GM06990 (cell line): ENCODE measurements around the gene LPP.

Experiments used
- DNase-seq: peaks from one replicate; pipeline ENCODE4 v3.0.0-alpha.2; 2011; ENCODE audit not compliant: insufficient read length; ENCODE audit errors: extremely low read depth
- H3K27me3 ChIP-seq: replicated peaks from 2 replicates; pipeline ENCODE4 v1.6.0; 2011; ENCODE audit warnings: low read length; ENCODE audit not compliant: control insufficient read depth, insufficient read depth
- H3K36me3 ChIP-seq: 2 replicates; pipeline ENCODE4 v1.5.1; 2011; ENCODE audit warnings: low read length; ENCODE audit not compliant: control insufficient read depth, insufficient read depth
- H3K4me3 ChIP-seq: replicated peaks from 2 replicates; pipeline ENCODE4 v1.5.1; 2011; ENCODE audit warnings: low read depth, mild to moderate bottlenecking, control low read depth, low read length
- CTCF ChIP-seq: IDR thresholded peaks from 2 replicates; pipeline ENCODE4 v1.5.1; 2011; ENCODE audit warnings: low read length, control low read depth, mild to moderate bottlenecking, inconsistent platforms; ENCODE audit not compliant: insufficient read depth, poor library complexity, severe bottlenecking

Gene LPP

DNA sequence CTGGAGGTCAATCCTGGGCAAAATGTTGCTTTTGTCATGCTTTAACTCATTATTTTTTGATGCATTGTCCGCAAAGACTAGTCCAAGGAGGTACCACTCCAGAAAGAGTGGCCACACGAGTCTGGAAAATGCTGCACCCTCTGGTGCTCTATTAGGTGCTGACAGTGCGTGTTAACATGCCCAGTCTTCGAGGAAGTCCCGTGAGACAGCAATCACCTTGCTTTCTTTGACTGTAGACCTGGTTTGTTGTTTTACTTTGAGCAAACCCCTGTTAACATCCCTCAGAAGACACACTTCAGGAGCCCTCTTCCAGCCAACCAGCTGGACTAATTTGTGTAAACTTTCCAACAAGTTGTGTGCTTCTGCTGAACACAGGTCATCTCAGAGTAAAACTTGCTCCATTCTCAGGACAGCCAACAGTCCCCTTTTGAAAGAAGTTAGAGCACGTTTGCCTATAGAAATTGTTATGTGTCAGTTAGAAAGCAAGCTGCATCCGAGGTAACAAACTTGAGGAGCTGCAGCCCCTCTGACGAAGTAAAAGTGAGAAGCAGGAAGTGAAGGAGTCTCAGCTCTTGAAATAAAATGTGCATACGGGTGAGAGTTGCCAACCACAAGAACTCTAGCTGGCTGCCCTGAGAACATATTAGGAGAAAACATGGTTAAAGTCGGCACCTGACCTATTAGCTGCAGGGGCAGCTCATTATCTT, 205.0 kb downstream of the LPP start:
- Histone ChIP-seq H3K4me3 (no peak overlapping the region), H3K27me3 (no peaks in the 10 kb centered on the region; the same call in 1 of the 2 replicates), H3K36me3 (no peaks in the 10 kb centered on the region)
- no peak for DNase-seq
- TF ChIP-seq CTCF = no peak

DNA sequence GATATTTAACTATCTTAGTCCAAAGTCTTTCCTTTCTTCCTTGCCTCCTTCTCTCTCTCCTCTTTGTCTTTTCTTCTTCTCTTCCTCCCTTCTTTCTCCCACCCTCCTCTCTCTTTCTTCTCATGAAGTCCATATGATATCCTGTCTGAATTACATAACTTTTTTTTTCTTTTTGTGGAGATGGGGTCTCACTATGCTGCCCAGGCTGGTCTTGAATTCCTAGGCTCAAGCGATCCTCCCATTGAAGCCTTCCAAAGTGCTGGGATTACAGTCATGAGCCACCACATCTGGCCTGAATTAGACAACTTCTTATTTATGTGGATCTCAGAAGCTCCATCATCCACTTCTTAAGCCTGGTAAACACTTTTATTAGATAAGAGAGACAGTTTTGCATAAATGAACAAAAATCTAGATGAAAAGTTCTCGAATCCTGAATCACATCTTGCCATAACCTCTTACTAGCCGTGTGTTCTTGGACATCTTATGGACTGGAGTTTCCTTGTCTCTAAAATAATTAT, 206.5 kb downstream of the LPP start:
- Histone ChIP-seq H3K4me3 (no peak overlapping the region), H3K36me3 (no peaks in the 10 kb centered on the region), H3K27me3 (no peaks in the 10 kb centered on the region; the same call in 1 of the 2 replicates)
- no peak for TF ChIP-seq CTCF
- DNase-seq = no peak

DNA sequence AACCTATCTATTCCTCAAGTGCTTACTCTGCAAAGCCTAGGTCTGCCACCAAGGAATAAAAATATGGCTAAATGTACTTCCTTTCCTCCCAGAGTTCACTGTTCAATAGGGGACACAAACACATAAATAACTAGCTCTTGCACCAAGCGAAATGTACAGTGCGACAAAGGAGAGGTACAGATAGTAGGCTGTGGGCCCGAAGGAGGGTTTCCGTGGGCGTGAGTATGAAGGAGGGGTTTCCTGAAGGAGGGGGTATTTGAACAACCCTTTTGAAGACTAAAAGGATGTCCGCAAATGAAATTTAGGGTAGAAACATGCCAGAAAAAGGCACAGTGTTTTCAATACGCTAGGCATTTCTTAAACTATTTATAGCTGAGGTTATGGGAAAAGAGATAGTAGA, 207.9 kb downstream of the LPP start:
- H3K4me3 ChIP-seq = no peak overlapping the region
- H3K36me3 ChIP-seq = no peaks in the 10 kb centered on the region
- DNase-seq = no peak
- no peak for TF ChIP-seq CTCF
- no peaks in the 10 kb centered on the region; the same call in none of the 2 replicates for H3K27me3 ChIP-seq

DNA sequence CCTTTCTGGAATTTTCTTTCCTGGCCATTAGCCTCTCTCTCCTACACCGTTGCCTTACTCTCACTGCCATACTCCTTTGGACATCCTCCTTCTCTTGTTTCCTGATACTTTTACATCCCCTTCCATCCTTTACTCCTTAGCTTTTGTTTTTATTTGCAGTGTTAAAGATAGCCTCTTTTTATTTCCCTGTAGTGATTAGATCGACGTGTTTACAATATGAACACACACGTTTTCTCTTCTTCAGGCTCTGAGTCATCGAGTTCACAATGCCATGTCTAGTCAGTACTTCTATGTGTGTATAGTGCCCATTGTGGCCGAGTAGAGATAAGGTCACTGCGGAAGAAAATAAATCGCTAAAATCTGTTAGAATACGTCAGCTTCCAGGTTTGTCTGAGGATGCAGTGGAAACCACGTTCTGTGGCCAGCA, 208.5 kb downstream of the LPP start:
- H3K27me3 ChIP-seq = no peaks in the 10 kb centered on the region; the same call in none of the 2 replicates
- H3K4me3 ChIP-seq = no peak overlapping the region
- TF ChIP-seq CTCF = no peak
- no peak for DNase-seq
- H3K36me3 ChIP-seq = no peaks in the 10 kb centered on the region

DNA sequence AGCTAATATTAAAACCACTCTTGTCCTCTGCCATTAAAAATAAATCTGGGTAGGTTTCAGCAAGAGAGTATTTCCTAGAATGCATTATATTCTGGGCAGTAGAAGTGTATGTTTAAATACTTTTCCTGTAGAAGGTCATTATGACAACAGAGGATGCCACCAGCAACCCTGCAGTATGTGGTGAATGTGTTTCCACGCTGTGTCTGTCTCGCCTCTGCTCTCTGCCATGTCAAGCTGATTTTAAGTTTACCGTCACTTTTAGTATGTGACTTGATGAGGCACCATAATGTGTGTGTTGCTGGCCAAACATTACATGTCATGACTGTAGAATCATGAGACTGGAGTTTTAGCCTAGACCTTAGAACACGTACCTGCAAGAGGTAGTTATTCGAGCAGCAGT, 211.2 kb downstream of the LPP start:
- H3K36me3 ChIP-seq = no peaks in the 10 kb centered on the region
- no peak for DNase-seq
- no peak for TF ChIP-seq CTCF
- H3K27me3 ChIP-seq = no peaks in the 10 kb centered on the region; the same call in none of the 2 replicates
- H3K4me3 ChIP-seq = no peak overlapping the region
